NB4 (cell line): ENCODE data around the gene CDH1.

Experiments
- MYC ChIP-seq: IDR thresholded peaks from 2 replicates; pipeline ENCODE4 v1.6.1; 2011; ENCODE audit warnings: low read depth, low read length
- POLR2A ChIP-seq: IDR thresholded peaks from 2 replicates; pipeline ENCODE4 v1.6.1; 2011; ENCODE audit warnings: mild to moderate bottlenecking; ENCODE audit not compliant: insufficient read length; ENCODE audit errors: extremely low read depth
- TF ChIP-seq, protein P1 (sequence below): IDR thresholded peaks from one replicate; pipeline ENCODE4 v1.5.1; 2012; ENCODE audit warnings: low read depth, low read length
- TF ChIP-seq, protein P2 (sequence below): IDR thresholded peaks from 2 replicates; pipeline ENCODE4 v1.6.1; 2011; ENCODE audit warnings: low read depth, low read length

DNA sequence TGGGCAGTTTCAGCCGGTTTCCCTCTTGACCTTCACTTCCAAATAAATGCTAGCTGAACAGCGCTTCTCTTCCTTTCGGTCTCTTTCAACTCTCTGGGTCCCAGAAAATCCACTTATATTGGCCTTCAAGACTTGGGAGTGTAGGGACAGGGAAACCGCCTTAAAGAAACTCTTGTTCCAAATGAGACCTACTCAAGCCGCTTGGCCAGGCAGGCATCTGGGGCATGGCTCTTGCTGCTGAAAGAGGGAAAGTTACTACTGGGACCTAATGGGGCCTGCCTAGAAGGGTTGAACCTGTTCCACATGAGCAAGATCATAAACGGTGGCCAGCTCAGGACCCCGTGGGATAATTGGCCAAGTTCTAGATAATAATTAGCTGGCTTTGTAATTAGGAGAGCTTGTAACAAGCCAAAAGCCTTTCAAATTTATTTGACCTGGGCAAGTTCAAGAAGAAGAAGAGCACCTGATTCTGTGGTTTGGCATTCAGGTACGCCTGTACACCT, 13.2 kb downstream of the CDH1 start:
- TF ChIP-seq, protein P1, sequence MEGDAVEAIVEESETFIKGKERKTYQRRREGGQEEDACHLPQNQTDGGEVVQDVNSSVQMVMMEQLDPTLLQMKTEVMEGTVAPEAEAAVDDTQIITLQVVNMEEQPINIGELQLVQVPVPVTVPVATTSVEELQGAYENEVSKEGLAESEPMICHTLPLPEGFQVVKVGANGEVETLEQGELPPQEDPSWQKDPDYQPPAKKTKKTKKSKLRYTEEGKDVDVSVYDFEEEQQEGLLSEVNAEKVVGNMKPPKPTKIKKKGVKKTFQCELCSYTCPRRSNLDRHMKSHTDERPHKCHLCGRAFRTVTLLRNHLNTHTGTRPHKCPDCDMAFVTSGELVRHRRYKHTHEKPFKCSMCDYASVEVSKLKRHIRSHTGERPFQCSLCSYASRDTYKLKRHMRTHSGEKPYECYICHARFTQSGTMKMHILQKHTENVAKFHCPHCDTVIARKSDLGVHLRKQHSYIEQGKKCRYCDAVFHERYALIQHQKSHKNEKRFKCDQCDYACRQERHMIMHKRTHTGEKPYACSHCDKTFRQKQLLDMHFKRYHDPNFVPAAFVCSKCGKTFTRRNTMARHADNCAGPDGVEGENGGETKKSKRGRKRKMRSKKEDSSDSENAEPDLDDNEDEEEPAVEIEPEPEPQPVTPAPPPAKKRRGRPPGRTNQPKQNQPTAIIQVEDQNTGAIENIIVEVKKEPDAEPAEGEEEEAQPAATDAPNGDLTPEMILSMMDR: no peak
- TF ChIP-seq, protein P2, sequence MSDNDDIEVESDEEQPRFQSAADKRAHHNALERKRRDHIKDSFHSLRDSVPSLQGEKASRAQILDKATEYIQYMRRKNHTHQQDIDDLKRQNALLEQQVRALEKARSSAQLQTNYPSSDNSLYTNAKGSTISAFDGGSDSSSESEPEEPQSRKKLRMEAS: no peak
- TF ChIP-seq POLR2A (no peak), MYC (no peak)
